ENCODE measurements around the gene HDHD3. TPM values are rescaled to one million over a fixed set of nuclear protein-coding genes. Genes with fewer than 3 reads are reported as not detected.
A peak's percentile ranks its signal among the peaks of the same experiment; 100 is the strongest.

HDHD3 gene
- total RNA-seq, 2 experiments from 2014 or later = 16.0 to 18.1 TPM

DNA sequence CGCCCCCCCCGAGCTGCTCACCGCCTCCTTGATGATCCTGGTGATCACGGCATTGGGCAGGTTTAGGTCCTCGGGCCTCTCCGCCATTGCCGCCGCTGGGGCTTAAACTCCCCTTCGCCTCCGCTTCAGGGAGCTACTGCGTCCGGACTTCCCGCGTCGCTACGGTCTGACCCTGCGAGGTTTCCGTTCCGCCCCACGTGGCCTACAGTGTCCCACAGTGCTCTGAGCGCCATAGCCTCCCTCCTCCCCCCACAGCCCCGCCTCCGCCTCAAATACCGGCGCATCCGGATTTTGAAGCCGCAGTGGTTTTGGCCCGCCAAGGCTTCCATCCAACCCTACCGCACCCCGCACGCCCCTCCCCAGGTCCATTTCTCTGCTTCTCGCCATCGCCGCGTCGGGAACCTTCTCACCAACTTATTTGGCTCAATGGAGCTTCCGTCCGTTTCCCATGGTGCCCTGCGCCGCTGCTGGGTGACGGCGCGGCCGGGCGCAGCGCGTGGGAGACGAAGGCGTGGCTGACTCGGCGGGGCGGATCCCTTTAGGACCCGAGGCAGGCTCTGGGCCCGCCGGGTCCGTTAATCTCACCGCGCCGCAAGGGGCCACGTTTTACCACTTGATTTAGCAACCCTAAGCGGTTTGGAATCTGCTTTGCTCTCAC, 33.5 kb upstream of the HDHD3 start, which contains the start of the genes C9orf43 and POLE3:
TSS of gene C9orf43 (plus strand) at position 541 of the 658 bp plus-strand sequence. CDS start 2,747 bp downstream, outside the sequence.
TSS of gene POLE3 (minus strand) at position 469 of the 658 bp plus-strand sequence. CDS start at position 87, 382 bp downstream.
- peak within 1 kb of the TSS; percentile 88; the same call in 1 of the 2 replicates for H2AFZ ChIP-seq (ENCODE audit: low read length)
- POLR2A ChIA-PET = interaction anchor here (0.6 to 2.6 kb wide), 12 partner anchors 9 to 989 kb away, joined by 3 to 14 read pairs (median 4); partner anchors contain the start of genes ALAD, BSPRY and CDC26
- H3K4me3 ChIP-seq (ENCODE audit: low read depth, low read length, poor library complexity, severe bottlenecking) = peak within 1 kb of the TSS; percentile 88
- intact Hi-C loops (cut with micrococcal nuclease; ENCODE audit: unreplicated experiment) = loop anchor here (1.0 to 10.0 kb wide), 6 partner anchors 34 to 964 kb away; partner anchors contain the start of genes CDC26, FKBP15, HDHD3 and PRPF4
- H3K4me2 ChIP-seq (ENCODE audit: low read length) = peak within 1 kb of the TSS; percentile 89
- peaks cover 31% of the 10 kb centered on the region for H3K79me2 ChIP-seq (ENCODE audit: insufficient read depth, low read depth, low read length)
- peaks cover 32% of the 10 kb centered on the region for H3K36me3 ChIP-seq (ENCODE audit: insufficient read depth, low read length)
- peak; percentile 97 for DNase-seq (ENCODE audit: low spot score)
- no TSS peak for BruUV-seq (replicated peaks)
- H3K9me2 ChIP-seq (ENCODE audit: insufficient read depth, low read length) = no peaks in the 10 kb centered on the region
- no peaks in the 10 kb centered on the region; the same call in 1 of the 2 replicates for H4K20me1 ChIP-seq (ENCODE audit: insufficient read depth, low read length)
- TF ChIP-seq CTCF (conservative IDR thresholded peaks at IDR 0.05; ENCODE audit: low read length) (no peak), EZH2phosphoT487 (IDR thresholded peaks at IDR 0.05; ENCODE audit: borderline replicate concordance, low read depth, low read length) (no peak)
- H3K9me3 ChIP-seq (ENCODE audit: low read length) = no peaks in the 10 kb centered on the region
- CTCF ChIA-PET (ENCODE audit: unreplicated experiment) = interaction anchor here (0.6 to 0.8 kb wide), 2 partner anchors 101 to 141 kb away, joined by 3 read pairs; no protein-coding TSS in a partner anchor
- peak within 1 kb of the TSS; percentile 97 for H3K27ac ChIP-seq (ENCODE audit: low read depth, low read length, poor library complexity, severe bottlenecking)
- H3K4me1 ChIP-seq (ENCODE audit: insufficient read depth, low read length, poor library complexity, severe bottlenecking) = peaks cover 46% of the 10 kb centered on the region

DNA sequence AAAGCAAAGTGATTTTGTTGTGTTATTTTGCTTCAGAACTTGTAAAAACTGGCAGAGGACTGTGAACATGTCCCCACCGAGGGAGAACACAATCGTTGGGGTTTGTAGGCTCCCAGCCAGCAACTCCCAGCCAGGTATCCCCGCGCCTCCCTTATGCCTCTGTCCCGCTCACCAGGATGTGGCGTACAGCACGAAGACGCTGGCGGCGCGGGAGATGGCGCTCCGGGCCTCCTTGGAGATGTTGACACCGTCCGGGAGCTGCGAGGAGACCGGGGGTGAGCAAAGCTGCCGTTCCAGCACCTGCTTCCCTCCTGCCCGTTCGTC, 33.1 kb upstream of the HDHD3 start:
- ChIA-PET POLR2A (interaction anchor here (0.6 to 2.6 kb wide), 11 partner anchors 9 to 990 kb away, joined by 3 to 14 read pairs (median 3); partner anchors contain the start of genes ALAD, BSPRY and CDC26), CTCF (ENCODE audit: unreplicated experiment) (interaction anchor here (0.6 to 0.8 kb wide), 2 partner anchors 102 to 140 kb away, joined by 3 read pairs; no protein-coding TSS in a partner anchor)
- peaks cover 43% of the 10 kb centered on the region for H3K4me1 ChIP-seq (ENCODE audit: insufficient read depth, low read length, poor library complexity, severe bottlenecking)
- H3K9me3 ChIP-seq (ENCODE audit: low read length) = no peaks in the 10 kb centered on the region
- H3K9me2 ChIP-seq (ENCODE audit: insufficient read depth, low read length) = no peaks in the 10 kb centered on the region
- H3K27ac ChIP-seq (ENCODE audit: low read depth, low read length, poor library complexity, severe bottlenecking) = peak overlapping the region; percentile 97
- intact Hi-C loops (cut with micrococcal nuclease; ENCODE audit: unreplicated experiment) = loop anchor here (1.0 to 10.0 kb wide), 6 partner anchors 33 to 965 kb away; partner anchors contain the start of genes CDC26, FKBP15, HDHD3 and PRPF4
- H3K36me3 ChIP-seq (ENCODE audit: insufficient read depth, low read length) = peaks cover 35% of the 10 kb centered on the region
- no peaks in the 10 kb centered on the region; the same call in 1 of the 2 replicates for H4K20me1 ChIP-seq (ENCODE audit: insufficient read depth, low read length)
- DNase-seq (ENCODE audit: low spot score) = no peak
- TF ChIP-seq CTCF (conservative IDR thresholded peaks at IDR 0.05; ENCODE audit: low read length) (0 out of 2 replicates have a peak, but pooled peaks have one; percentile 26), EZH2phosphoT487 (IDR thresholded peaks at IDR 0.05; ENCODE audit: borderline replicate concordance, low read depth, low read length) (no peak)
- peak overlapping the region; percentile 88; the same call in 1 of the 2 replicates for H2AFZ ChIP-seq (ENCODE audit: low read length)
- H3K4me2 ChIP-seq (ENCODE audit: low read length) = peak overlapping the region; percentile 89
- H3K4me3 ChIP-seq (ENCODE audit: low read depth, low read length, poor library complexity, severe bottlenecking) = peak overlapping the region; percentile 88
- no TSS peak for BruUV-seq (replicated peaks)
- H3K79me2 ChIP-seq (ENCODE audit: insufficient read depth, low read depth, low read length) = peaks cover 31% of the 10 kb centered on the region

All from OCI-LY7 (cell line).